Measurements from ENCODE around the gene TMEM30A.

DNA sequence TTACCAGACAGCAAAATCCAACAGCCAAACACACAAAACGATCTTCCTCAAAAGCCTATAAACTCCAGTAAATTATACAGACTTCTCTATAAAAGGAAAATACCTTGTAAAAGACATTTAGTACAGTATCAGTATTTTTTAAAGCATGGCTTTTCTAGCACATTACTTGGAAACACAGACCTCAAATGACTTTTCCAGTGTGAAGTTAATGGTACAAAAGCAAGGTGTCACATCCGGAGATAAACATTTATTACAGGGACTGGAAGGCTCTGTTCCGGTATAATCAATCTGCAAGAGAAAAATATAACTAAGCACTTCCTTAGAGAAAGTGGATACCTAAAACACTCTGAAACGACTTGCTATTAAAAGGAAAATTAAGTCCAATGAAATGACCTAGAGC, 17.1 kb downstream of the TMEM30A start:
- no peak for TF ChIP-seq FOXM1 (IDR thresholded peaks at IDR 0.05; ENCODE audit: borderline replicate concordance)
- TF ChIP-seq NFRKB (IDR thresholded peaks at IDR 0.05): no peak
- TF ChIP-seq SP1 (IDR thresholded peaks at IDR 0.05): no peak
- no peak for TF ChIP-seq BHLHE40 (IDR thresholded peaks at IDR 0.05; ENCODE audit: borderline replicate concordance)
- TF ChIP-seq HDGF (IDR thresholded peaks at IDR 0.05; ENCODE audit: borderline replicate concordance): no peak
- no peak for TF ChIP-seq ZNF384 (IDR thresholded peaks at IDR 0.05)
- TF ChIP-seq, protein P1, sequence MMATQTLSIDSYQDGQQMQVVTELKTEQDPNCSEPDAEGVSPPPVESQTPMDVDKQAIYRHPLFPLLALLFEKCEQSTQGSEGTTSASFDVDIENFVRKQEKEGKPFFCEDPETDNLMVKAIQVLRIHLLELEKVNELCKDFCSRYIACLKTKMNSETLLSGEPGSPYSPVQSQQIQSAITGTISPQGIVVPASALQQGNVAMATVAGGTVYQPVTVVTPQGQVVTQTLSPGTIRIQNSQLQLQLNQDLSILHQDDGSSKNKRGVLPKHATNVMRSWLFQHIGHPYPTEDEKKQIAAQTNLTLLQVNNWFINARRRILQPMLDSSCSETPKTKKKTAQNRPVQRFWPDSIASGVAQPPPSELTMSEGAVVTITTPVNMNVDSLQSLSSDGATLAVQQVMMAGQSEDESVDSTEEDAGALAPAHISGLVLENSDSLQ (IDR thresholded peaks at IDR 0.05): no peak
- no peak for TF ChIP-seq FOXA1 (IDR thresholded peaks at IDR 0.05)
- TF ChIP-seq ARNT (IDR thresholded peaks at IDR 0.05): no peak
- TF ChIP-seq SUZ12 (IDR thresholded peaks at IDR 0.05): no peak
- no peak for TF ChIP-seq FOXK2 (IDR thresholded peaks at IDR 0.05)
- TF ChIP-seq TARDBP (IDR thresholded peaks at IDR 0.05): no peak
- TF ChIP-seq CTBP1 (IDR thresholded peaks at IDR 0.05; ENCODE audit: borderline replicate concordance): no peak

Data from HEK293T (cell line).